K562 (cell line): ENCODE measurements around the gene ALG14. TPM values are rescaled to one million over a fixed set of nuclear protein-coding genes. Genes with fewer than 3 reads are reported as not detected.
A peak's percentile ranks its signal among the peaks of the same experiment; 100 is the strongest.

ENCODE experiments used
- ATAC-seq: fragments of 200-7000 bp; cut with Tn5 transposase; 3 replicates; pipeline ENCODE4 v1.9.1; 2020; ENCODE audit warnings: moderate library complexity
- BruUV-seq: library from RNA; stranded (reverse); fragments of 400-500 nt; replicated peaks from 2 replicates; lab custom pipeline; 2021; lab: Mats Ljungman, UMichigan
- CTCF ChIA-PET: fragments of 300-600 bp; formaldehyde crosslinking; extraction: SDS; loops from one replicate; lab custom pipeline; 2021; ENCODE audit warnings: low intra/inter-chr PET ratio; lab: Yijun Ruan, JAX
- POLR2A ChIA-PET: fragments of 300-600, 350-650 bp; sonication (Branson Sonifier 250); formaldehyde crosslinking; extraction: SDS; loops from one replicate; lab custom pipeline; 2021; ENCODE audit warnings: antibody characterized with exemption, inconsistent platforms; lab: Yijun Ruan, JAX
- DNase-seq, 4 experiments: peaks; one replicate each; pipeline versions ENCODE4 v3.0.0 to v3.0.0-alpha.2; 2011 to 2018; ENCODE audit warnings: low spot score in 3 of 4, mixed read lengths in 3 of 4; ENCODE audit errors: extremely low read depth in 1 of 4
- FAIRE-seq: peaks from 2 replicates; lab custom pipeline; 2011; peaks lifted over from hg19 to GRCh38; lab: Jason Lieb, UNC
- H2AFZ ChIP-seq: 2 replicates; pipeline ENCODE4 v1.6.0; 2011; ENCODE audit warnings: low read depth, low read length, control low read depth, inconsistent platforms
- H3K27ac ChIP-seq: fragments of 200-600 bp; 3 replicates; pipeline ENCODE4 v1.8.0; 2011; ENCODE audit warnings: low read depth, mild to moderate bottlenecking, control low read depth, inconsistent platforms, low read length, moderate library complexity, mixed read lengths; ENCODE audit errors: extremely low read depth
- H3K27me3 ChIP-seq, 2 experiments: fragments of 300-600 bp in 1 of 2; 2 replicates in 1 of 2; 3 replicates in 1 of 2; pipeline versions ENCODE4 v1.6.0 to v1.8.0; 2011; ENCODE audit warnings: inconsistent platforms in 2 of 2, low read length in 2 of 2, mild to moderate bottlenecking in 1 of 2, mixed read lengths in 1 of 2, moderate library complexity in 1 of 2; ENCODE audit not compliant: control insufficient read depth in 2 of 2, insufficient read depth in 2 of 2
- H3K36me3 ChIP-seq: fragments of 300-600 bp; 3 replicates; pipeline ENCODE4 v1.8.0; 2011; ENCODE audit warnings: mild to moderate bottlenecking, low read length, inconsistent platforms; ENCODE audit not compliant: control insufficient read depth, insufficient read depth
- H3K4me1 ChIP-seq, 2 experiments: fragments of 200-600 bp in 1 of 2; replicated peaks in 1 of 2; 2 replicates in 1 of 2; 3 replicates in 1 of 2; pipeline versions ENCODE4 v1.5.1 to v1.8.0; 2011; ENCODE audit warnings: inconsistent platforms in 2 of 2, low read length in 2 of 2, mild to moderate bottlenecking in 1 of 2, mixed read lengths in 1 of 2, moderate library complexity in 1 of 2; ENCODE audit not compliant: control insufficient read depth in 2 of 2, insufficient read depth in 2 of 2
- H3K4me2 ChIP-seq: 2 replicates; pipeline ENCODE4 v1.6.1; 2011; ENCODE audit warnings: low read length, control low read depth, inconsistent platforms, mixed read lengths; ENCODE audit not compliant: insufficient read depth
- H3K4me3 ChIP-seq: fragments of 200-600 bp; sonication (generic), shearing (Covaris generic); 2 replicates; pipeline ENCODE4 v1.5.1; 2016; ENCODE audit warnings: control low read depth, inconsistent platforms
- H3K79me2 ChIP-seq: fragments of 200-600 bp; 3 replicates; pipeline ENCODE4 v1.8.0; 2011; ENCODE audit warnings: low read length, inconsistent platforms; ENCODE audit not compliant: control insufficient read depth, insufficient read depth
- H3K9ac ChIP-seq, 2 experiments: 2 replicates each; pipeline versions ENCODE4 v1.6.0 to v1.6.1; 2011; ENCODE audit warnings: low read depth in 2 of 2, low read length in 2 of 2, control low read depth in 1 of 2, inconsistent platforms in 1 of 2, mild to moderate bottlenecking in 1 of 2, mixed read lengths in 1 of 2; ENCODE audit not compliant: insufficient read depth in 1 of 2
- H3K9me1 ChIP-seq: one replicate; pipeline ENCODE4 v1.6.0; 2011; ENCODE audit warnings: inconsistent platforms, mild to moderate bottlenecking, low read length, moderate library complexity; ENCODE audit not compliant: control insufficient read depth, insufficient read depth
- H3K9me3 ChIP-seq: replicated peaks from 2 replicates; pipeline ENCODE4 v1.5.1; 2011; ENCODE audit warnings: low read depth, low read length, inconsistent platforms; ENCODE audit not compliant: control insufficient read depth, insufficient read depth
- H4K20me1 ChIP-seq: replicated peaks from 2 replicates; pipeline ENCODE4 v1.6.1; 2011; ENCODE audit warnings: low read length, inconsistent platforms, mixed read lengths; ENCODE audit not compliant: control insufficient read depth, insufficient read depth
- AFF1 ChIP-seq, 2 experiments: fragments of 450-650 bp; IDR thresholded peaks; 2 replicates each; pipeline ENCODE4 v1.6.1; 2018; ENCODE audit warnings: mild to moderate bottlenecking in 2 of 2, low read depth in 1 of 2; ENCODE audit not compliant: partially characterized antibody in 2 of 2
- CREB1 ChIP-seq, 2 experiments: sonication (generic) in 1 of 2; formaldehyde crosslinking in 1 of 2; IDR thresholded peaks; 2 replicates each; pipeline versions ENCODE4 v1.6.1 to v1.8.0; 2012 to 2022; ENCODE audit warnings: inconsistent platforms in 1 of 2, mild to moderate bottlenecking in 1 of 2, missing genetic modification reagents in 1 of 2, moderate library complexity in 1 of 2
- KLF16 ChIP-seq: IDR thresholded peaks from 2 replicates; pipeline ENCODE4 v1.6.1; 2016; ENCODE audit warnings: antibody characterized with exemption
- MIER1 ChIP-seq: fragments of 450-650 bp; IDR thresholded peaks from 2 replicates; pipeline ENCODE4 v1.6.1; 2016; ENCODE audit warnings: antibody characterized with exemption, mild to moderate bottlenecking, low read depth
- NFATC3 ChIP-seq: fragments of 450-650 bp; IDR thresholded peaks from 2 replicates; pipeline ENCODE4 v1.6.1; 2017; ENCODE audit warnings: mild to moderate bottlenecking
- NR4A1 ChIP-seq, 2 experiments: fragments of 250-450 bp in 1 of 2; fragments of 450-650 bp in 1 of 2; sonication (Bioruptor Pico) in 1 of 2; IDR thresholded peaks; 2 replicates each; pipeline versions ENCODE4 v1.4.0 to v1.6.1; 2016 to 2020; ENCODE audit warnings: mild to moderate bottlenecking in 2 of 2, missing compliant biosample characterization in 1 of 2, missing genetic modification characterization in 1 of 2, moderate library complexity in 1 of 2
- PYGO2 ChIP-seq: fragments of 450-650 bp; IDR thresholded peaks from 2 replicates; pipeline ENCODE4 v1.6.1; 2016; ENCODE audit warnings: mild to moderate bottlenecking, missing genetic modification characterization, moderate library complexity, missing compliant biosample characterization
- ZC3H4 ChIP-seq: sonication (generic); formaldehyde crosslinking; IDR thresholded peaks from 2 replicates; pipeline ENCODE4 v1.9.0; 2021; ENCODE audit warnings: missing genetic modification reagents, borderline replicate concordance
- ZFP1 ChIP-seq: fragments of 450-650 bp; formaldehyde crosslinking; IDR thresholded peaks from 2 replicates; pipeline ENCODE4 v1.4.0; 2020; ENCODE audit warnings: mild to moderate bottlenecking, mixed read lengths
- ZNF354B ChIP-seq: fragments of 250-450 bp; sonication (Bioruptor Pico); IDR thresholded peaks from 2 replicates; pipeline ENCODE4 v1.4.0; 2020
- WGBS: fragments of 100-300 bp; shearing (Covaris generic); methylation state at CpG from one replicate; pipeline ENCODE4 v1.1.6; 2016; ENCODE audit warnings: low coverage, mixed read lengths; ENCODE audit not compliant: insufficient coverage; ENCODE audit errors: missing lambda C conversion rate; 5-methylcytosine and 5-hydroxymethylcytosine counted together
- in situ Hi-C: fragments of 300-500 bp; cut with MboI; formaldehyde crosslinking; loops from 4 replicates; pipeline ENCODE4 v1.15.0; 2018; ENCODE audit warnings: inconsistent platforms, mixed read lengths
- intact Hi-C: fragments of 100-400 bp; cut with micrococcal nuclease; formaldehyde crosslinking; loops from 2 replicates; pipeline ENCODE4 v1.14.2; 2022
- polyA plus RNA-seq, 8 experiments: library from polyadenylated mRNA; depleted of rRNA in 4 of 8; stranded (reverse) in 5 of 8; unstranded in 3 of 8; fragments of >200 nt; fragmentation: Nextera tagmentation in 2 of 8; fragmentation: Illumina TruSeq in 1 of 8; extraction: Ambion mirVana in 2 of 8; extraction: Trizol in 1 of 8; gene quantifications; 2 replicates each; pipeline versions ENCODE4 v1.2.1 to v1.2.3, GENCODE V29; 2011 to 2014; ENCODE audit warnings: inconsistent platforms in 1 of 8, missing spikeins in 1 of 8
- total RNA-seq, 7 experiments: library from RNA; depleted of rRNA in 6 of 7; stranded (reverse); fragments of >200 nt in 6 of 7; fragmentation: Illumina TruSeq in 2 of 7; extraction: Trizol in 2 of 7; gene quantifications; 2 replicates each; pipeline versions ENCODE4 v1.2.1 to v1.2.3, GENCODE V29; 2011 to 2021; ENCODE audit warnings: low replicate concordance in 1 of 7
- TF ChIP-seq, protein P1 (sequence below), 2 experiments: fragments of 450-650 bp in 1 of 2; IDR thresholded peaks; 2 replicates each; pipeline ENCODE4 v1.6.1; 2011 to 2017; ENCODE audit warnings: low read depth in 2 of 2, antibody characterized with exemption in 1 of 2, borderline replicate concordance in 1 of 2, low read length in 1 of 2, mild to moderate bottlenecking in 1 of 2, mixed read lengths in 1 of 2; ENCODE audit not compliant: control insufficient read depth in 1 of 2
- TF ChIP-seq, protein P2 (sequence below), 3 experiments: IDR thresholded peaks in 2 of 3; conservative IDR thresholded peaks in 1 of 3; 2 replicates each; pipeline ENCODE4 v1.5.1; 2011 to 2012; ENCODE audit warnings: low read length in 3 of 3, mild to moderate bottlenecking in 3 of 3, control low read depth in 2 of 3, improper control_type of control experiment in 1 of 3, inconsistent platforms in 1 of 3, low read depth in 1 of 3, mixed read lengths in 1 of 3, moderate library complexity in 1 of 3; ENCODE audit not compliant: insufficient read depth in 2 of 3

The ALG14 gene
- total and polyA plus RNA-seq, 9 of the 15 experiments (the other 6 are each of a cell fraction or from before 2014, with no cell fraction given) = 2.8 to 16.2 (median 4.9) TPM

GRCh38 chr1:95085376-95085775, 12.6 kb upstream of the ALG14 start:
- H3K27ac ChIP-seq = peak overlapping the region; percentile 95
- H3K9me3 ChIP-seq = peaks cover 13% of the 10 kb centered on the region
- ATAC-seq (peak; percentile 78), DNase-seq (peak; percentile 82 to 89 (median 85)), FAIRE-seq (peak; percentile 91)
- no peaks in the 10 kb centered on the region for H3K79me2 ChIP-seq
- no peak overlapping the region; the same call in 1 of the 2 replicates for H3K4me3 ChIP-seq
- H3K4me2 ChIP-seq = peak overlapping the region; percentile 77
- no peaks in the 10 kb centered on the region for H3K36me3 ChIP-seq
- 0% methylated on average over 2 of the region's 2 CpGs for WGBS
- no TSS peak for BruUV-seq
- H3K27me3 ChIP-seq = no peaks in the 10 kb centered on the region
- intact Hi-C loops (loop anchor here (1.0 to 10.0 kb wide), 3 partner anchors 31 to 89 kb away; no protein-coding TSS in a partner anchor), in situ Hi-C loops (no loop called here)
- H3K9ac ChIP-seq = peak overlapping the region in 1 of 2 experiments; percentile 66; a peak in 3 of 4 replicates
- POLR2A ChIA-PET = interaction anchor here (0.6 to 2.3 kb wide), 5 partner anchors 9 to 35 kb away, joined by 3 to 11 read pairs (median 5); partner anchors contain the start of gene ALG14
- H2AFZ ChIP-seq = peak overlapping the region; percentile 91
- H4K20me1 ChIP-seq = no peaks in the 10 kb centered on the region
- H3K4me1 ChIP-seq = peaks cover 9 to 43% of the 10 kb centered on the region in 2 experiments; a peak in 4 of 5 replicates
- H3K9me1 ChIP-seq = no peaks in the 10 kb centered on the region
- CTCF ChIA-PET = interaction anchor here (2.2 kb wide), 1 partner anchor 149 kb away, joined by 8 read pairs; the partner anchor contains the start of gene RWDD3
- TF ChIP-seq NFATC3 = no peak
- no peak for TF ChIP-seq MIER1
- TF ChIP-seq CREB1 (IDR thresholded peaks at IDR 0.05) = 0 out of 2 replicates have a peak, but pooled peaks have one; percentile 30
- TF ChIP-seq CREB1 (CRISPR knock-in tag; IDR thresholded peaks at IDR 0.05) = no peak
- TF ChIP-seq KLF16 = 0 out of 2 replicates have a peak, but pooled peaks have one; percentile 53
- TF ChIP-seq, protein P1, sequence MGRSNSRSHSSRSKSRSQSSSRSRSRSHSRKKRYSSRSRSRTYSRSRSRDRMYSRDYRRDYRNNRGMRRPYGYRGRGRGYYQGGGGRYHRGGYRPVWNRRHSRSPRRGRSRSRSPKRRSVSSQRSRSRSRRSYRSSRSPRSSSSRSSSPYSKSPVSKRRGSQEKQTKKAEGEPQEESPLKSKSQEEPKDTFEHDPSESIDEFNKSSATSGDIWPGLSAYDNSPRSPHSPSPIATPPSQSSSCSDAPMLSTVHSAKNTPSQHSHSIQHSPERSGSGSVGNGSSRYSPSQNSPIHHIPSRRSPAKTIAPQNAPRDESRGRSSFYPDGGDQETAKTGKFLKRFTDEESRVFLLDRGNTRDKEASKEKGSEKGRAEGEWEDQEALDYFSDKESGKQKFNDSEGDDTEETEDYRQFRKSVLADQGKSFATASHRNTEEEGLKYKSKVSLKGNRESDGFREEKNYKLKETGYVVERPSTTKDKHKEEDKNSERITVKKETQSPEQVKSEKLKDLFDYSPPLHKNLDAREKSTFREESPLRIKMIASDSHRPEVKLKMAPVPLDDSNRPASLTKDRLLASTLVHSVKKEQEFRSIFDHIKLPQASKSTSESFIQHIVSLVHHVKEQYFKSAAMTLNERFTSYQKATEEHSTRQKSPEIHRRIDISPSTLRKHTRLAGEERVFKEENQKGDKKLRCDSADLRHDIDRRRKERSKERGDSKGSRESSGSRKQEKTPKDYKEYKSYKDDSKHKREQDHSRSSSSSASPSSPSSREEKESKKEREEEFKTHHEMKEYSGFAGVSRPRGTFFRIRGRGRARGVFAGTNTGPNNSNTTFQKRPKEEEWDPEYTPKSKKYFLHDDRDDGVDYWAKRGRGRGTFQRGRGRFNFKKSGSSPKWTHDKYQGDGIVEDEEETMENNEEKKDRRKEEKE (IDR thresholded peaks at IDR 0.05; ENCODE audit: borderline replicate concordance in 1 of 2, control insufficient read depth in 1 of 2, low read depth in 2 of 2, low read length in 1 of 2) = no peak
- TF ChIP-seq, protein P2, sequence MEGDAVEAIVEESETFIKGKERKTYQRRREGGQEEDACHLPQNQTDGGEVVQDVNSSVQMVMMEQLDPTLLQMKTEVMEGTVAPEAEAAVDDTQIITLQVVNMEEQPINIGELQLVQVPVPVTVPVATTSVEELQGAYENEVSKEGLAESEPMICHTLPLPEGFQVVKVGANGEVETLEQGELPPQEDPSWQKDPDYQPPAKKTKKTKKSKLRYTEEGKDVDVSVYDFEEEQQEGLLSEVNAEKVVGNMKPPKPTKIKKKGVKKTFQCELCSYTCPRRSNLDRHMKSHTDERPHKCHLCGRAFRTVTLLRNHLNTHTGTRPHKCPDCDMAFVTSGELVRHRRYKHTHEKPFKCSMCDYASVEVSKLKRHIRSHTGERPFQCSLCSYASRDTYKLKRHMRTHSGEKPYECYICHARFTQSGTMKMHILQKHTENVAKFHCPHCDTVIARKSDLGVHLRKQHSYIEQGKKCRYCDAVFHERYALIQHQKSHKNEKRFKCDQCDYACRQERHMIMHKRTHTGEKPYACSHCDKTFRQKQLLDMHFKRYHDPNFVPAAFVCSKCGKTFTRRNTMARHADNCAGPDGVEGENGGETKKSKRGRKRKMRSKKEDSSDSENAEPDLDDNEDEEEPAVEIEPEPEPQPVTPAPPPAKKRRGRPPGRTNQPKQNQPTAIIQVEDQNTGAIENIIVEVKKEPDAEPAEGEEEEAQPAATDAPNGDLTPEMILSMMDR (IDR thresholded peaks at IDR 0.05 in 2 of 3, conservative IDR thresholded peaks at IDR 0.05 in 1 of 3; ENCODE audit: insufficient read depth in 2 of 3, low read depth in 1 of 3, low read length in 3 of 3) = no peak
- no peak for TF ChIP-seq ZFP1 (CRISPR knock-in tag)
- TF ChIP-seq PYGO2 (tag) = no peak
- TF ChIP-seq NR4A1 (CRISPR knock-in tag; IDR thresholded peaks at IDR 0.05) = no peak
- TF ChIP-seq NR4A1 (tag; IDR thresholded peaks at IDR 0.05) = no peak
- TF ChIP-seq AFF1 (IDR thresholded peaks at IDR 0.05; ENCODE audit: low read depth in 1 of 2, partially characterized antibody in 2 of 2) = no peak
- no peak for TF ChIP-seq ZC3H4 (CRISPR knock-in tag)
- TF ChIP-seq ZNF354B (CRISPR knock-in tag) = no peak
